ENCODE results near the gene PSMD6. TPM values are rescaled to one million over a fixed set of nuclear protein-coding genes. Genes with fewer than 3 reads are reported as not detected.

The PSMD6 gene
- total RNA-seq, 4 donors from 2014 or later, result 73.1 to 97.4 (median 79.5) TPM

DNA sequence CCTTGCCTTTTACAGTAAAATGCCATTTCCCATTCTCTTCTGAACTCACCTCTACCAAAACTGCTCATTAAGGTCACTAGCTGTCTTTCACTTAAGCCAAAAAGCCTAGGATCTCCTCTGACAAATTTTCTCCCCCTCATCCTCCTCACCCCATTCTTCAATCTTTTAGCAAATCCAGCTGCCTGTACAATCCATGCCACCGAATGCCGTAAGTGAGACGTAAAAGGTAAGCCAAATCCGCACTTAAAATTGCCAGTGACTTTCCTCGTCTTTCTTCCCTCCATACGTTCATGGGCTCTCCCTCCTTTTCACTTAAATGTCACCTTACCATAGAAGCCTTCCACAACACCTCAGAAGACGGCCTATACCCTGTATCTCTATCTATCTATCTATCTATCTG lies 13.8 kb downstream of the PSMD6 start:
- H3K27me3 ChIP-seq, result no peaks in the 10 kb centered on the region
- TF ChIP-seq POLR2AphosphoS5 (IDR thresholded peaks at IDR 0.05) (no peak), POLR2A (IDR thresholded peaks at IDR 0.05) (no peak), EP300 (IDR thresholded peaks at IDR 0.05) (no peak), CTCF (IDR thresholded peaks at IDR 0.05) (no peak)
- peak overlapping the region; percentile 40 to 63 (median 48) for H3K27ac ChIP-seq
- H3K9me3 ChIP-seq, result no peaks in the 10 kb centered on the region
- H3K36me3 ChIP-seq, result peaks cover 4 to 99% of the 10 kb centered on the region in 2 donors
- no peak for ATAC-seq
- H3K4me3 ChIP-seq, result no peak overlapping the region
- H3K4me1 ChIP-seq, result peaks cover 0 to 41% (median 0%) of the 10 kb centered on the region in 3 donors
- 53 to 61% methylated on average over 4 to 7 of the region's 7 CpGs for WGBS, 2 donors (ENCODE audit: low coverage in 1 of 2)

DNA sequence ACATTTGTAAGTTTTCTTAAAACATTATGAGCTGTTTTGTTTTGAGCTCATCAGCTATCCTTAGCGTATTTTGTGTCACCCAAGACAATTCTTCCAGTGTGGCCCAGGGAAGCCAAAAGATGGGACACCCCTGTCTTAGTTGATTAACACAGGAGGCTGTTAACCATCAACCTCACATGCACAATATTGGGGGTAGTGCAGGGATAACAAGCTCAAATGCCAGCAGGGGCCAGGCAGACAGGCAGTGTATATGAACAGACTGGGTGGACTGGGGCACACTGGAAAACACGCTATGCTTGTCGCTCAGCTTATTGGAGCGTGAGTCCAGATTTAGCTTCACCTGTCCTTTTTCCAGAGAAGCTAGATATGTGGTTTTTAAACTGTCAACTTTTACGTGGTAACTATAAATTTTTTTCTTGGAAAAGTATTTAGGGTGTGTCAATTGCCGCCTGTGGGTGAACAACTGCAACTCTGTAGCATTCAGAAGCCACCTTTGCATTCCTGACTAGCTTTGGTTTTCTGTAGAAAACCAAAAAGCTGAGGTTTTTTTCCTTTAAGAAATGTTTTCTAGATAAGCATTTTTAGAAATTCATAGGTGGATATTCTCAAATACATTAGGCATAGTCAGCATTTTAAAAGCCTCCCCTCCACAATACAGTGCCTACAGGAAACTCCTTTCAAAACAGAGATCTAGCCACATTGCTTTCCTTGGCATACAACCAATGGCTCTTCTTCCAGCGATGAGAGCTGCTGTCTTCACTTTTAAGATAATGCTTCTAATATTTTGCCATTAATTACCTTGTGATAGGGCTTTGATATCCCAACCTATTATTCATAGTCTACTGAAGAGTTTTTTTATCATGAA lies 14.6 kb downstream of the PSMD6 start:
- H3K27ac ChIP-seq, result peak overlapping the region; percentile 39 to 63 (median 46)
- ATAC-seq, result no peak
- TF ChIP-seq EP300 (IDR thresholded peaks at IDR 0.05) (no peak), POLR2A (IDR thresholded peaks at IDR 0.05) (no peak), POLR2AphosphoS5 (IDR thresholded peaks at IDR 0.05) (no peak), CTCF (IDR thresholded peaks at IDR 0.05) (no peak)
- no peaks in the 10 kb centered on the region for H3K9me3 ChIP-seq
- no peak overlapping the region for H3K4me3 ChIP-seq
- 62 to 79% methylated on average over 5 to 7 of the region's 7 CpGs for WGBS, 2 donors (ENCODE audit: low coverage in 1 of 2)
- no peaks in the 10 kb centered on the region for H3K27me3 ChIP-seq
- H3K36me3 ChIP-seq, result peaks cover 4 to 99% of the 10 kb centered on the region in 2 donors
- peaks cover 0 to 41% (median 0%) of the 10 kb centered on the region in 3 donors for H3K4me1 ChIP-seq

- peak overlapping the region in 2 of 4 donors; percentile 43 to 48 for H3K27ac ChIP-seq
- no peak for ATAC-seq
- no peak overlapping the region for H3K4me3 ChIP-seq
- H3K36me3 ChIP-seq, result peaks cover 4 to 93% of the 10 kb centered on the region in 2 donors
- WGBS, 2 donors (ENCODE audit: low coverage in 1 of 2), result 67 to 74% methylated on average over 2 of the region's 2 CpGs
- H3K27me3 ChIP-seq, result no peaks in the 10 kb centered on the region
- no peak for TF ChIP-seq POLR2AphosphoS5 (IDR thresholded peaks at IDR 0.05)
- no peak for TF ChIP-seq EP300 (IDR thresholded peaks at IDR 0.05)
- TF ChIP-seq POLR2A (IDR thresholded peaks at IDR 0.05), result no peak
- no peak for TF ChIP-seq CTCF (IDR thresholded peaks at IDR 0.05)
- no peaks in the 10 kb centered on the region for H3K9me3 ChIP-seq
- H3K4me1 ChIP-seq, result peaks cover 0 to 41% (median 0%) of the 10 kb centered on the region in 3 donors
These were observed 15.3 kb downstream of the PSMD6 start for GRCh38 chr3:64008017-64008416.

GRCh38 chr3:64003589-64003988 lies 19.7 kb downstream of the PSMD6 start:
- 55 to 57% methylated on average over 2 of the region's 2 CpGs for WGBS, 2 donors (ENCODE audit: low coverage in 1 of 2)
- no peak for ATAC-seq
- peaks cover 0 to 36% (median 0%) of the 10 kb centered on the region in 3 donors for H3K4me1 ChIP-seq
- no peak overlapping the region for H3K4me3 ChIP-seq
- H3K9me3 ChIP-seq, result no peaks in the 10 kb centered on the region
- H3K27me3 ChIP-seq, result no peaks in the 10 kb centered on the region
- peaks cover 0 to 83% of the 10 kb centered on the region in 2 donors for H3K36me3 ChIP-seq
- no peak overlapping the region for H3K27ac ChIP-seq
- TF ChIP-seq POLR2AphosphoS5 (IDR thresholded peaks at IDR 0.05), result no peak
- TF ChIP-seq POLR2A (IDR thresholded peaks at IDR 0.05), result no peak
- TF ChIP-seq EP300 (IDR thresholded peaks at IDR 0.05), result no peak
- TF ChIP-seq CTCF (IDR thresholded peaks at IDR 0.05), result no peak

GRCh38 chr3:64002233-64002632 lies 21.1 kb downstream of the PSMD6 start:
- Histone ChIP-seq H3K4me3 (no peak overlapping the region), H3K4me1 (peaks cover 0 to 36% (median 0%) of the 10 kb centered on the region in 3 donors), H3K36me3 (peaks cover 0 to 81% of the 10 kb centered on the region in 2 donors), H3K27me3 (no peaks in the 10 kb centered on the region), H3K9me3 (no peaks in the 10 kb centered on the region), H3K27ac (no peak overlapping the region)
- TF ChIP-seq CTCF (IDR thresholded peaks at IDR 0.05), result no peak
- no peak for TF ChIP-seq POLR2AphosphoS5 (IDR thresholded peaks at IDR 0.05)
- no peak for TF ChIP-seq EP300 (IDR thresholded peaks at IDR 0.05)
- no peak for TF ChIP-seq POLR2A (IDR thresholded peaks at IDR 0.05)
- ATAC-seq, result no peak
- 81 to 82% methylated on average over 4 of the region's 4 CpGs for WGBS, 2 donors (ENCODE audit: low coverage in 1 of 2)
